Lung (tissue), 12 donors: Measurements from ENCODE around the gene PPM1B. TPM values are rescaled to one million over a fixed set of nuclear protein-coding genes. Genes with fewer than 3 reads are reported as not detected.

Experiments used
- ATAC-seq: fragments of 200-7000 bp; cut with Tn5 transposase; one replicate; pipeline ENCODE4 v1.9.1; 2020; ENCODE audit warnings: moderate number of reproducible peaks; ENCODE audit not compliant: insufficient read depth, low FRiP score
- DNase-seq, 3 donors: peaks; one replicate each; pipeline ENCODE4 v3.0.0-alpha.2; 2013 to 2017
- H3K27ac ChIP-seq, 2 donors: one replicate each; pipeline ENCODE4 v1.5.1; 2013; ENCODE audit warnings: mild to moderate bottlenecking in 2 of 2, moderate library complexity in 2 of 2, control low read depth in 1 of 2, inconsistent platforms in 1 of 2, low read depth in 1 of 2, low read length in 1 of 2
- H3K27me3 ChIP-seq, 3 donors: one replicate each; pipeline ENCODE4 v1.5.1; 2013; ENCODE audit warnings: low read length in 2 of 3; ENCODE audit not compliant: control insufficient read depth in 3 of 3, insufficient read depth in 3 of 3
- H3K36me3 ChIP-seq, 4 donors: one replicate each; pipeline ENCODE4 v1.5.1; 2013; ENCODE audit warnings: low read length in 4 of 4, mild to moderate bottlenecking in 1 of 4, moderate library complexity in 1 of 4; ENCODE audit not compliant: control insufficient read depth in 4 of 4, insufficient read depth in 4 of 4
- H3K4me1 ChIP-seq, 5 donors: one replicate each; pipeline ENCODE4 v1.5.1; 2013; ENCODE audit warnings: low read length in 5 of 5, mild to moderate bottlenecking in 2 of 5, moderate library complexity in 1 of 5; ENCODE audit not compliant: control insufficient read depth in 5 of 5, insufficient read depth in 5 of 5
- H3K4me3 ChIP-seq: one replicate; pipeline ENCODE4 v1.5.1; 2013; ENCODE audit warnings: mild to moderate bottlenecking, control low read depth, moderate library complexity
- H3K9ac ChIP-seq, 2 donors: one replicate each; pipeline ENCODE4 v1.5.1; 2013; ENCODE audit warnings: low read length in 2 of 2, control low read depth in 1 of 2; ENCODE audit not compliant: insufficient read depth in 1 of 2
- H3K9me3 ChIP-seq, 4 donors: one replicate each; pipeline ENCODE4 v1.5.1; 2013; ENCODE audit warnings: low read length in 3 of 4, mild to moderate bottlenecking in 1 of 4, moderate library complexity in 1 of 4; ENCODE audit not compliant: control insufficient read depth in 4 of 4, insufficient read depth in 3 of 4
- CTCF ChIP-seq: IDR thresholded peaks from 2 replicates; pipeline ENCODE4 v1.5.1; 2012; ENCODE audit warnings: mild to moderate bottlenecking; ENCODE audit errors: control extremely low read depth, extremely low read depth
- WGBS, 2 donors: extraction: QIAGEN DNeasy Blood & Tissue Kit; methylation state at CpG; one replicate each; pipeline ENCODE4 v1.1.7; 2013; 5-methylcytosine and 5-hydroxymethylcytosine counted together
- polyA plus RNA-seq, 2 donors: library from polyadenylated mRNA; stranded (reverse); fragments of 200-250 nt; gene quantifications; one replicate each; pipeline ENCODE4 v1.2.1, GENCODE V29; 2013
- total RNA-seq, 2 donors: library from RNA; depleted of rRNA in 1 of 2; stranded (reverse); fragments of >200 nt in 1 of 2; gene quantifications; one replicate each; pipeline ENCODE4 v1.2.1, GENCODE V29; 2014 to 2021
- donor health status: control.
- donor health status: control.
- donor health status: Bipolar disorder and iron deficiency.
- donor health status: healthy.
- donor health status: DM: yes; HTN: yes; CAD: no.

PPM1B gene
- total and polyA plus RNA-seq, 4 donors, result 18.2 to 66.2 (median 29.6) TPM

GRCh38 chr2:44210362-44210761, 41.7 kb downstream of the PPM1B start:
- Histone ChIP-seq H3K27me3 (no peaks in the 10 kb centered on the region), H3K27ac (no peak overlapping the region), H3K9me3 (no peaks in the 10 kb centered on the region), H3K9ac (no peak overlapping the region), H3K36me3 (peaks cover 3 to 9% (median 8%) of the 10 kb centered on the region in 4 donors), H3K4me3 (no peak overlapping the region), H3K4me1 (peaks cover 0 to 1% (median 0%) of the 10 kb centered on the region in 5 donors)
- WGBS, 2 donors, result 84 to 85% methylated on average over 2 of the region's 2 CpGs
- ATAC-seq (no peak), DNase-seq (no peak)
- no peak for TF ChIP-seq CTCF

- Histone ChIP-seq H3K27me3 (no peaks in the 10 kb centered on the region), H3K4me1 (peaks cover 0 to 1% (median 0%) of the 10 kb centered on the region in 5 donors), H3K36me3 (peaks cover 3 to 9% (median 8%) of the 10 kb centered on the region in 4 donors), H3K9me3 (no peaks in the 10 kb centered on the region), H3K27ac (no peak overlapping the region), H3K9ac (no peak overlapping the region), H3K4me3 (no peak overlapping the region)
- TF ChIP-seq CTCF, result no peak
- ATAC-seq (no peak), DNase-seq (no peak)
Measured at GRCh38 chr2:44211183-44211582, 42.5 kb downstream of the PPM1B start.

GRCh38 chr2:44212302-44212701, 43.6 kb downstream of the PPM1B start:
- peaks cover 0 to 1% (median 0%) of the 10 kb centered on the region in 5 donors for H3K4me1 ChIP-seq
- no peak overlapping the region for H3K4me3 ChIP-seq
- DNase-seq, result no peak
- peaks cover 3 to 9% (median 8%) of the 10 kb centered on the region in 4 donors for H3K36me3 ChIP-seq
- 93 to 94% methylated on average over 4 of the region's 4 CpGs for WGBS, 2 donors
- H3K9me3 ChIP-seq, result no peaks in the 10 kb centered on the region
- H3K27ac ChIP-seq, result no peak overlapping the region
- H3K27me3 ChIP-seq, result no peaks in the 10 kb centered on the region
- no peak for TF ChIP-seq CTCF
- H3K9ac ChIP-seq, result no peak overlapping the region
- no peak for ATAC-seq

- H3K9me3 ChIP-seq, result no peaks in the 10 kb centered on the region
- no peak for TF ChIP-seq CTCF
- H3K4me3 ChIP-seq, result no peak overlapping the region
- no peak overlapping the region for H3K27ac ChIP-seq
- H3K4me1 ChIP-seq, result no peaks in the 10 kb centered on the region
- H3K36me3 ChIP-seq, result peaks cover 0 to 9% (median 5%) of the 10 kb centered on the region in 4 donors
- H3K9ac ChIP-seq, result no peak overlapping the region
- ATAC-seq, result no peak
- WGBS, 2 donors, result 99 to 100% methylated on average over 2 of the region's 2 CpGs
- no peaks in the 10 kb centered on the region for H3K27me3 ChIP-seq
- no peak for DNase-seq
Measured at GRCh38 chr2:44215827-44216226, 47.2 kb downstream of the PPM1B start.
